GM21825 (cell line): ENCODE data around the gene LBHD1.
"Not testable (repeated sequence)": the region's sequence is repeated elsewhere in the genome, so short reads cannot be mapped to it uniquely, and the experiment has no call there.

Source experiments
- ATAC-seq: cut with Tn5 transposase; IDR thresholded peaks from one replicate; pipeline ENCODE4 v1.9.1; 2021; ENCODE audit warnings: mild to moderate bottlenecking, moderate library complexity; ENCODE audit not compliant: unreplicated experiment

The LBHD1 gene

DNA sequence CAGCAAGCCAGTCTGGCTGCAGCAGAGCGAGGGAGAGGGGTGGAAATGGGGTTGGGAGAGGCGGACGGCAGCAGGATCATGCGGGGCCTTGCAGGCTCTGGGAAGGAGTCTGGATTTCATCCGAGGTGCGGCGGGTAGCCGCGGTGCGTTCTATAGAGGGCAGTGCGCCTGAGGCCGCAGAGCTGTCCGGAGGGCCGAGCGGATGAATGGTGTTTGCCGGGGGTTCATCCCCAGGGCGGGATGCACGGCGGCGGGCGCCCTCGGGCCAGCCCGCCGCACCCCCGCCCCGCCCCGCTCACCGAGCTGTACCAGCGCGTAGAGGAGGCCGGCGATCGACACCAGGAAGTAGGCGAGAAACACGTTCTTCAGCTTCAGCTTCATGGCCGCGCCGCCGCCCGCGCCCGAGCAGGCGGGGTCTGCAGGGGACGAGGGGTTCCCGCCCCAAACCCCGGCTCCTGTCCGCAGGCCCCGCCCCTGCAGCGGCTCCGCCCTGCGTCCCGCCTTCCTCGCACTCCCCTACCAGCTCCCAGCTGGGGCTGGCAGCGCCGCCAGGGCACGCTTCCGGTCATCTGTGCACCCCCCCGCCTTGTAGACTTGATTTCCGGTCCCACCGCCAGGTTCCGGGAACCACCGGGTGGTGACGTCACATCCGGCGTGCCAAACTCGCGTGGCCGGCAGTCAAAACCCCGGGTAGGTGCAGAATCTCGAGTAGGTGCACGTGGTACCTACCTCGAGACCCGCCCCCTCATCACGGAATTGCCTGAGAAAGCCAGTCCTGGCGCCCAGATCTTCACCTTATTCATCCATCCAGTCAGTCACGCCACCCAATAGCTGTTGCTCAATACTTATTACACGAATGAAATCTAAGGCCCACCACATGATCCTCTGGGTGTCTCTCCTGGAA is 50.2 kb downstream of the LBHD1 start, which contains the start of gene B3GAT3:
Gene B3GAT3 (minus strand): TSS at position 420 of the 904 bp plus-strand sequence. CDS start 39 bp downstream, at position 381.
- ATAC-seq = peak; percentile 88

DNA sequence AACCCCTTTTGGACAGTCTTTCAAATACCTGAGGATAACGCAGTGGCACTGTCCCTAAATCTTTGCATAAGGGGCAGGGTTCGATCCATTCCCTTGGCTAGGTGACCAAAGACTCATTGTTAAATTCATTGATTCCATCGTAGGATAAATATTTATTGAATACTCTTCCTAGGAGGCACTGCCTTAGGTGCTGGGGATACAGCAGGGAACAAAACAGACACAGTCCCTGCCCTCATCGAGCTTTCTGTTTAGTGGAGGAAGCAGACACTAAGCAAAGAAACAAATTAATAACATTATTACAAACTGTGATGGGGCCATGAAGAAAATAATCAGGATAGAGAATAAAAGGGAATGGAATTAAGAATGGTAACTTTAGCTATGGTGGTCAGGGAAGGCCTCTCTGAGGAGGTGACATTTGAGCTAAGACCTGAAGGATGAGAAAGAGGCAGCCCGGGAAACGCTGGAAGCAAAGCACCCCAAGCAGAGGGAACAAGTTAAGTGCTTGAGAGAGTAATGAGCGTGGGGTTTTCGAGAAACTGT is 51.0 kb downstream of the LBHD1 start:
- no peak for ATAC-seq

DNA sequence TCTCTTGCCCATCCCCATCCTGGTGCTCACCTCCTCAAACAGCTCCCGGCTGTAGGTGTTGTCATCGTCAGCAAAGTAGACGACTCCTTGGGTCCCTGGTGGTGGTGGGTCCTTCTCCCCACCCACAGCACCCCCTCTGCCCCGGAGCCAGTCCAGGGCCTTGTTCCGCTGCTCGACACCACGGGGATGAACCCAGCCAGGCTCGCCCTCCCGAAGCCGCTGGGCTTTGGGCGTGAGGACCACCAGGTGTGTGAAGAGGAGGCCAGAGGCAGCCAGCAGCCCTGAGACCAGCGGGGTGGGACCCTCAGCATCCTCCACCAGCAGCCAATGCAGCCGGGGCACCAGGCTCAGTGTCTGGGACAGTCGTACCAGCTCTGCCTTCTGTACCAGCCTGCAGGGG is 55.1 kb downstream of the LBHD1 start:
- not testable (repeated sequence) for ATAC-seq

DNA sequence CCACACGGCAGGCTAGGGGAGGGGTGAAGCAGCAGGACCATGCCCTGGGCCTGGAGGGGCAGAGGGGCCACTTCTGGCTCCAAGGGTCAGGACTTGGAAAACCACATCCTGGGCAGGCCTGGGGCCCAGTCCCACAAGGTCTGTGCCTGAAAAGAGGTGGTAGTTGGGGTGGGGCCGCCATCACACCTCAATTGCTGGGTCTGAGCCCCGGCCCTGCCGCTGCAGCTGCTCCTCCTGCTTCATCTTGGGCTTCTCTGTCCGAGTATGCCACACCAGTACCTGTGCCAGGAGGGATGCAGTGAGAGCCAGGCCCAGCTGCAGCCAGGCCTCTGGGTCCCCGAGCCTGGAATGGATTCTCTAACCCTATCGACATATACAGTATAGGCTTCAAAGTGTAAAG is 56.5 kb downstream of the LBHD1 start:
- no peak for ATAC-seq

DNA sequence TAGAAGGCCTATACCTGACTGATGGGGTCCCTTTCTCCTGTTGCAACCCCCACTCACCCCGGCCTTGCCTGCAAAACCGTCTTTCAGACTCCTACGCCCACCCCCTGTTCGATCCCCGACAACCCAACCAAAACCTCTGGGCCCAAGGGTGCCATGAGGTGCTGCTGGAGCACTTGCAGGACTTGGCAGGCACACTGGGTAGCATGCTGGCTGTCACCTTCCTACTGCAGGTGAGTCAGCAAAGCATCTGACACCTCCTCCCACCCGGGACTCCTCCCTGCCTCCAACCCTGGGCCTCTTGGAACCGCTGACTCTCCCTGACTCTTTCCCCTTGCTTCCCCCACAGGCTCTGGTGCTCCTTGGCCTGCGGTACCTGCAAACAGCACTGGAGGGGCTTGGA is 57.8 kb downstream of the LBHD1 start:
- no peak for ATAC-seq

DNA sequence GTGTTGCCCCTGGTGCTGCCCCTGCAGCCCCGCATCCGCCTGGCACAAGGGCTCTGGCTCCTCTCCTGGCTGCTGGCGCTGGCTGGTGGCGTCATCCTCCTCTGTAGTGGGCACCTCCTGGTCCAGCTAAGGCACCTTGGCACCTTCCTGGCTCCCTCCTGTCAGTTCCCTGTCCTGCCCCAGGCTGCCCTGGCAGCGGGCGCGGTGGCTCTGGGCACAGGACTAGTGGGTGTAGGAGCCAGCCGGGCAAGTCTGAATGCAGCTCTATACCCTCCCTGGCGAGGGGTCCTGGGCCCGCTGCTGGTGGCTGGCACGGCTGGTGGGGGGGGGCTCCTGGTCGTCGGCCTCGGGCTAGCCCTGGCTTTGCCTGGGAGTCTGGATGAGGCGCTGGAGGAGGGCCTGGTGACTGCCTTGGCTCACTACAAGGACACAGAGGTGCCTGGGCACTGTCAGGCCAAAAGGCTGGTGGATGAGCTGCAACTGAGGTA is 58.7 kb downstream of the LBHD1 start:
- no peak for ATAC-seq
